Measurements from ENCODE around the gene DYRK3.

DYRK3 gene

GRCh38 chr1:206649261-206649921 lies 14.1 kb downstream of the DYRK3 start:
- no peak overlapping the region for H3K4me3 Mint-ChIP-seq
- no peaks in the 10 kb centered on the region for H3K27me3 Mint-ChIP-seq
- ATAC-seq = no peak
- H3K36me3 Mint-ChIP-seq = no peaks in the 10 kb centered on the region
- H3K9me3 Mint-ChIP-seq = no peaks in the 10 kb centered on the region
- no peaks in the 10 kb centered on the region for H3K4me1 Mint-ChIP-seq
- no peak overlapping the region for H3K27ac Mint-ChIP-seq

GRCh38 chr1:206651014-206651413 lies 15.7 kb downstream of the DYRK3 start:
- Mint-ChIP-seq H3K4me3 (no peak overlapping the region), H3K9me3 (no peaks in the 10 kb centered on the region), H3K27ac (no peak overlapping the region), H3K27me3 (no peaks in the 10 kb centered on the region), H3K4me1 (no peaks in the 10 kb centered on the region), H3K36me3 (no peaks in the 10 kb centered on the region)
- ATAC-seq = no peak

- ATAC-seq = no peak
- H3K27me3 Mint-ChIP-seq = peaks cover 4% of the 10 kb centered on the region
- H3K27ac Mint-ChIP-seq = no peak overlapping the region
- H3K9me3 Mint-ChIP-seq = no peaks in the 10 kb centered on the region
- H3K4me3 Mint-ChIP-seq = no peak overlapping the region
- no peaks in the 10 kb centered on the region for H3K4me1 Mint-ChIP-seq
- H3K36me3 Mint-ChIP-seq = no peaks in the 10 kb centered on the region
These were observed 16.9 kb downstream of the DYRK3 start for GRCh38 chr1:206651958-206652890.

- Mint-ChIP-seq H3K4me3 (no peak overlapping the region), H3K36me3 (no peaks in the 10 kb centered on the region)
- ATAC-seq = no peak
These were observed 18.6 kb downstream of the DYRK3 start for GRCh38 chr1:206653715-206654459.

GRCh38 chr1:206654828-206655227 lies 19.5 kb downstream of the DYRK3 start:
- ATAC-seq = no peak
- Mint-ChIP-seq H3K4me1 (peaks cover 16% of the 10 kb centered on the region), H3K4me3 (no peak overlapping the region), H3K36me3 (no peaks in the 10 kb centered on the region), H3K27me3 (peaks cover 22% of the 10 kb centered on the region), H3K9me3 (no peaks in the 10 kb centered on the region), H3K27ac (no peak overlapping the region)

More at GRCh38 chr1:206653715-206654459, 18.6 kb downstream of the DYRK3 start:
- peaks cover 21% of the 10 kb centered on the region for H3K27me3 Mint-ChIP-seq
- H3K4me1 Mint-ChIP-seq = peaks cover 16% of the 10 kb centered on the region
- H3K9me3 Mint-ChIP-seq = no peaks in the 10 kb centered on the region
- no peak overlapping the region for H3K27ac Mint-ChIP-seq

- H3K36me3 Mint-ChIP-seq = no peaks in the 10 kb centered on the region
- peaks cover 16% of the 10 kb centered on the region for H3K4me1 Mint-ChIP-seq
- H3K4me3 Mint-ChIP-seq = no peak overlapping the region
- H3K9me3 Mint-ChIP-seq = no peaks in the 10 kb centered on the region
- ATAC-seq = no peak
- no peak overlapping the region for H3K27ac Mint-ChIP-seq
- H3K27me3 Mint-ChIP-seq = peaks cover 22% of the 10 kb centered on the region
These were observed 20.1 kb downstream of the DYRK3 start for GRCh38 chr1:206655471-206655882.

GRCh38 chr1:206656936-206657335 lies 21.6 kb downstream of the DYRK3 start:
- H3K27ac Mint-ChIP-seq = no peak overlapping the region

GRCh38 chr1:206657751-206658150 lies 22.4 kb downstream of the DYRK3 start:
- H3K27ac Mint-ChIP-seq = no peak overlapping the region
- H3K9me3 Mint-ChIP-seq = no peaks in the 10 kb centered on the region
- no peak overlapping the region for H3K4me3 Mint-ChIP-seq
- peaks cover 19% of the 10 kb centered on the region for H3K4me1 Mint-ChIP-seq
- H3K36me3 Mint-ChIP-seq = no peaks in the 10 kb centered on the region
- peaks cover 32% of the 10 kb centered on the region for H3K27me3 Mint-ChIP-seq
- no peak for ATAC-seq

More at GRCh38 chr1:206656936-206657335, 21.6 kb downstream of the DYRK3 start:
- H3K9me3 Mint-ChIP-seq = no peaks in the 10 kb centered on the region
- no peak for ATAC-seq
- H3K4me3 Mint-ChIP-seq = no peak overlapping the region
- H3K36me3 Mint-ChIP-seq = no peaks in the 10 kb centered on the region
- H3K4me1 Mint-ChIP-seq = peaks cover 16% of the 10 kb centered on the region
- peaks cover 32% of the 10 kb centered on the region for H3K27me3 Mint-ChIP-seq

- peaks cover 23% of the 10 kb centered on the region for H3K4me1 Mint-ChIP-seq
- no peaks in the 10 kb centered on the region for H3K36me3 Mint-ChIP-seq
- ATAC-seq = peak; percentile 57
- peak overlapping the region; percentile 48 for H3K4me3 Mint-ChIP-seq
- no peak overlapping the region for H3K27ac Mint-ChIP-seq
- peaks cover 32% of the 10 kb centered on the region for H3K27me3 Mint-ChIP-seq
- H3K9me3 Mint-ChIP-seq = no peaks in the 10 kb centered on the region
These were observed 23.1 kb downstream of the DYRK3 start for GRCh38 chr1:206658264-206658980.

GRCh38 chr1:206658981-206659273 lies 23.6 kb downstream of the DYRK3 start:
- Mint-ChIP-seq H3K27ac (no peak overlapping the region), H3K4me3 (no peak overlapping the region), H3K4me1 (peaks cover 28% of the 10 kb centered on the region), H3K27me3 (peaks cover 32% of the 10 kb centered on the region), H3K36me3 (no peaks in the 10 kb centered on the region), H3K9me3 (no peaks in the 10 kb centered on the region)
- no peak for ATAC-seq

- Mint-ChIP-seq H3K4me3 (no peak overlapping the region), H3K27ac (no peak overlapping the region), H3K27me3 (peaks cover 32% of the 10 kb centered on the region), H3K9me3 (no peaks in the 10 kb centered on the region), H3K4me1 (peaks cover 34% of the 10 kb centered on the region), H3K36me3 (no peaks in the 10 kb centered on the region)
- ATAC-seq = no peak
These were observed 24.8 kb downstream of the DYRK3 start for GRCh38 chr1:206660136-206660535.

GRCh38 chr1:206661161-206661820 lies 26.0 kb downstream of the DYRK3 start:
- H3K36me3 Mint-ChIP-seq = no peaks in the 10 kb centered on the region
- no peak for ATAC-seq
- no peak overlapping the region for H3K27ac Mint-ChIP-seq
- no peak overlapping the region for H3K4me3 Mint-ChIP-seq
- peaks cover 34% of the 10 kb centered on the region for H3K4me1 Mint-ChIP-seq
- H3K9me3 Mint-ChIP-seq = no peaks in the 10 kb centered on the region
- peaks cover 36% of the 10 kb centered on the region for H3K27me3 Mint-ChIP-seq

GRCh38 chr1:206662396-206663092 lies 27.2 kb downstream of the DYRK3 start:
- H3K4me3 Mint-ChIP-seq = no peak overlapping the region
- ATAC-seq = no peak
- H3K27ac Mint-ChIP-seq = no peak overlapping the region
- H3K36me3 Mint-ChIP-seq = no peaks in the 10 kb centered on the region
- H3K4me1 Mint-ChIP-seq = peaks cover 32% of the 10 kb centered on the region
- peaks cover 37% of the 10 kb centered on the region for H3K27me3 Mint-ChIP-seq
- no peaks in the 10 kb centered on the region for H3K9me3 Mint-ChIP-seq

GRCh38 chr1:206663362-206663761 lies 28.0 kb downstream of the DYRK3 start:
- Mint-ChIP-seq H3K27ac (no peak overlapping the region), H3K4me1 (peaks cover 24% of the 10 kb centered on the region), H3K27me3 (peaks cover 37% of the 10 kb centered on the region), H3K4me3 (no peak overlapping the region), H3K9me3 (no peaks in the 10 kb centered on the region), H3K36me3 (no peaks in the 10 kb centered on the region)
- ATAC-seq = no peak
